Measurements from ENCODE around the gene HOXD13. TPM values are rescaled to one million over a fixed set of nuclear protein-coding genes. Genes with fewer than 3 reads are reported as not detected.

Gene HOXD13
- total RNA-seq, 1 donor from 2014 or later, result not detected

DNA sequence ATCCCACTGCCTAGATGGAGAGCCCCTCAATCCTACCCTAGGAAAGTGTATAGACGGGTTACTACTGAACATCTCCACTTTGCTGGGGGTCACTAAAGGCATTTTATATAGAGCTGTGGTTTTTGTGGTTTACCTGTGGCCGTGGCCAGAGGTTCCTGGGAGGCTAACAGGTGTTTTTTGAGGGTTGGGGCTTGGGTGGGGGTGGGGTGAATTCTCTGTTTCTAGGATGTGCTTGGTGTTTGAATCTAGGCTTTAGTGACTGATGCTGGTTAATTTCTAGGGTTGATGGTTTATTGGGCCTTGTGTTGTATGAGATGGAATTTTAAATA, 44.7 kb downstream of the HOXD13 start:
- peak overlapping the region; percentile 92 for H3K4me3 ChIP-seq (ENCODE audit: low read depth, low read length)
- H3K27me3 ChIP-seq (ENCODE audit: control insufficient read depth, insufficient read depth, low read length), result no peaks in the 10 kb centered on the region
- H3K36me3 ChIP-seq (ENCODE audit: control insufficient read depth, insufficient read depth, low read length), result no peaks in the 10 kb centered on the region
- no peak for DNase-seq (ENCODE audit: low read depth)
- TF ChIP-seq, protein P1, sequence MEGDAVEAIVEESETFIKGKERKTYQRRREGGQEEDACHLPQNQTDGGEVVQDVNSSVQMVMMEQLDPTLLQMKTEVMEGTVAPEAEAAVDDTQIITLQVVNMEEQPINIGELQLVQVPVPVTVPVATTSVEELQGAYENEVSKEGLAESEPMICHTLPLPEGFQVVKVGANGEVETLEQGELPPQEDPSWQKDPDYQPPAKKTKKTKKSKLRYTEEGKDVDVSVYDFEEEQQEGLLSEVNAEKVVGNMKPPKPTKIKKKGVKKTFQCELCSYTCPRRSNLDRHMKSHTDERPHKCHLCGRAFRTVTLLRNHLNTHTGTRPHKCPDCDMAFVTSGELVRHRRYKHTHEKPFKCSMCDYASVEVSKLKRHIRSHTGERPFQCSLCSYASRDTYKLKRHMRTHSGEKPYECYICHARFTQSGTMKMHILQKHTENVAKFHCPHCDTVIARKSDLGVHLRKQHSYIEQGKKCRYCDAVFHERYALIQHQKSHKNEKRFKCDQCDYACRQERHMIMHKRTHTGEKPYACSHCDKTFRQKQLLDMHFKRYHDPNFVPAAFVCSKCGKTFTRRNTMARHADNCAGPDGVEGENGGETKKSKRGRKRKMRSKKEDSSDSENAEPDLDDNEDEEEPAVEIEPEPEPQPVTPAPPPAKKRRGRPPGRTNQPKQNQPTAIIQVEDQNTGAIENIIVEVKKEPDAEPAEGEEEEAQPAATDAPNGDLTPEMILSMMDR (IDR thresholded peaks at IDR 0.05; ENCODE audit: insufficient read depth, low read length, poor library complexity, severe bottlenecking), result no peak

DNA sequence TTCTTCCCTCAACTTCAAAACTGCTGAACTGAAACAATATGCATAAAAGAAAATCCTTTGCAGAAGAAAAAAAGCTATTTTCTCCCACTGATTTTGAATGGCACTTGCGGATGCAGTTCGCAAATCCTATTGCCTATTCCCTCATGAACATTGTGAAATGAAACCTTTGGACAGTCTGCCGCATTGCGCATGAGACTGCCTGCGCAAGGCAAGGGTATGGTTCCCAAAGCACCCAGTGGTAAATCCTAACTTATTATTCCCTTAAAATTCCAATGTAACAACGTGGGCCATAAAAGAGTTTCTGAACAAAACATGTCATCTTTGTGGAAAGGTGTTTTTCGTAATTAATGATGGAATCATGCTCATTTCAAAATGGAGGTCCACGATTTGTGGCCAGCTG, 45.4 kb downstream of the HOXD13 start:
- H3K36me3 ChIP-seq (ENCODE audit: control insufficient read depth, insufficient read depth, low read length), result no peaks in the 10 kb centered on the region
- no peaks in the 10 kb centered on the region for H3K27me3 ChIP-seq (ENCODE audit: control insufficient read depth, insufficient read depth, low read length)
- H3K4me3 ChIP-seq (ENCODE audit: low read depth, low read length), result peak overlapping the region; percentile 92
- TF ChIP-seq, protein P1 (IDR thresholded peaks at IDR 0.05; ENCODE audit: insufficient read depth, low read length, poor library complexity, severe bottlenecking), result no peak
- no peak for DNase-seq (ENCODE audit: low read depth)

DNA sequence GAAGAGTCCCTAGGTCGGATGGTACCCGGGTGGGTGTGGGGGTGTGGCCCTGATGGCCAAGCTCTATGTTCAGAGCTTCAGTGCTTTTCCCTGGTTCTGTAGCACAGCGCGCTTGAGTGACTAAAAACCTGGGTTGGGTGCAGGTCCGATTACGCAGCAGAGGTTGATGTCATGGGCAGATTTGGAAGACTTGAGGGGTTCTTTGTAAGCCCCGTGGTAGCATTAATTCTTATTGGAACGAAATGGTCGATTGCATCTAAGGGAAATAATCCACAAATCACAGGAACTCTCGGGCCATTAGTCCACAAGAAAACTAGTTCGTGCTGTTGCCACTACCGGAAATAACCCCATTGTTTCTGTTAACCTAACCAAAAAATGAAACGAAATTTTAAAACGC, 46.0 kb downstream of the HOXD13 start:
- TF ChIP-seq, protein P1 (IDR thresholded peaks at IDR 0.05; ENCODE audit: insufficient read depth, low read length, poor library complexity, severe bottlenecking), result no peak
- DNase-seq (ENCODE audit: low read depth), result no peak
- Histone ChIP-seq H3K27me3 (ENCODE audit: control insufficient read depth, insufficient read depth, low read length) (no peaks in the 10 kb centered on the region), H3K4me3 (ENCODE audit: low read depth, low read length) (peak overlapping the region; percentile 92), H3K36me3 (ENCODE audit: control insufficient read depth, insufficient read depth, low read length) (no peaks in the 10 kb centered on the region)

DNA sequence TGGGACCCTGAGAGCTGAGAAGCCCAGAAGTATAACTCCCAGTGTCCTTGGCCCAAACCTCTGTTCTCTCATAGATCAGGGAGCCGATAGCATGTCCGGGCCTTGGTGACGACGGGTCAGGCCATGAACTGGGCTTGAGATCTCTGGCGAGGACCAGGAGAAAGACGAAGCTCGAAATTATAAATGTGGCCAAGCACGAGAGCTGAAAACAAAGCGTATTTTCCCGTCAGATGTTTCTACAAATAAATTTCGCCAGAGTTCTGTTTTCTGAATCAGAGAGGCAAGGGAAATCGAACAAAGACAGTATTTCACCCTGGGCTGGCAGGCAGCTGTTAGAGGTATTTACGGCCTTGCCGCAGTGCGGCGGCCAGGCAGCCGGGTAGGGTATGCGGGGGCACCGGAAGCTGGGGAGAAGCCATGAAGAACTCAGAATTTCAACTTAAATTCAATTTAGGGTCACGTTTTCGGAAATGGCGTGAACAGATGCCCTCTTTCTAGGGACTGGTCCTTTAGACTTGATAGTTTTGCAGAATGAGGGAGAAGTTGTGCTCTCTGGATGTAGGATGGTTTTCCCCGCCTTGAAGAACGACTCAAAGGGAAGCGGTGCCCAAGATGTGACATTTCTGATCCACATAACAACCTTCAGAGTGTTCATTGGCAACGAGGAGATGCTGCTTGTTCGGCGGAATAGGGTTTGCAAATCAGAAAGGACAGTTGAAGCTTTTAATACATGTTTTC, 46.6 kb downstream of the HOXD13 start:
- Histone ChIP-seq H3K27me3 (ENCODE audit: control insufficient read depth, insufficient read depth, low read length) (no peaks in the 10 kb centered on the region), H3K36me3 (ENCODE audit: control insufficient read depth, insufficient read depth, low read length) (no peaks in the 10 kb centered on the region), H3K4me3 (ENCODE audit: low read depth, low read length) (peak overlapping the region; percentile 92)
- DNase-seq (ENCODE audit: low read depth), result no peak
- TF ChIP-seq, protein P1 (IDR thresholded peaks at IDR 0.05; ENCODE audit: insufficient read depth, low read length, poor library complexity, severe bottlenecking), result no peak

DNA sequence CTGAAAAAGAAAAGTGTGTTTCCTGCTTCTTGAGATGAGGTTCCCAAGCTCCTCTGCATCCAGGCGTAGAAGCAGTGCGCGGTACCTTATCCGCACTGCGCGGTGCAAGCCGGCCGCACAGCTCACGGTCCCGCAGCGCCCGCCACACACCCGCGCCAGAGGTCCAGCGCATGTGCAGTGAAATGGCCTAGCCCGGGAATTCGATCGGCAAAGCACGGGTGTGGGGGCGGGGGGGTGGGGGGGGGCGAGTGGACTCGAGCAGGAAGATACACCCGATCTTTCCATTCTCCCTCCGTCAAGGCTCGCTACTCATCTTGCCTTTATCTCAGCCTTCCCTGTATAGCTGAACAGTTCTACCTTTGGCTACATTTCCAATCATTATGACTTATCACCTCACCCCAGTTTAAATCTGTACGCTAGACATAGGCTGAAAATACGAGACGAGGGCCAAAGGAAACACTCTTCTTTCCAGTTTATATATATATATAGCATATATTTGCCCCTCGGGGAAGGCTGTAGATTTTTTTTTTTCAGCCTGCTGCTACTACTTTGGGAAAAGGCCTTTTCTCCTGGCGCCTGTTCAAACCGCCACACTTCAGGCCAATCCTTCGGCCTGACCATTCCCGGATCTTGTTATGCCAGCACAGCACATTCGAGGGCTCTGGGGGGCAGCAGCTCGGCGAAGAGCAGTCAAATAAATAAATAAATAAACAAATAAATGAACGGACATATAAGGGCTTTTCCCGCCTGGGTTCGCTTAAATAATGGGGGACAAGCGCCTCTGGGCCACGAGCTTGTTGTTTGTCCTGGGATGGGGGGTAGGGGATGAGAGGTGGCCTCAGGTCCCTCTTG, 47.4 kb downstream of the HOXD13 start:
- no peak for DNase-seq (ENCODE audit: low read depth)
- TF ChIP-seq, protein P1 (IDR thresholded peaks at IDR 0.05; ENCODE audit: insufficient read depth, low read length, poor library complexity, severe bottlenecking), result no peak
- Histone ChIP-seq H3K36me3 (ENCODE audit: control insufficient read depth, insufficient read depth, low read length) (no peaks in the 10 kb centered on the region), H3K4me3 (ENCODE audit: low read depth, low read length) (peak overlapping the region; percentile 92), H3K27me3 (ENCODE audit: control insufficient read depth, insufficient read depth, low read length) (no peaks in the 10 kb centered on the region)
